ENCODE data around the gene DHRS3.
A peak's percentile ranks its signal among the peaks of the same experiment; 100 is the strongest.

DHRS3 gene

GRCh38 chr1:12594966-12595756, 22.8 kb downstream of the DHRS3 start:
- Histone ChIP-seq H3K36me3 (ENCODE audit: insufficient read depth, low read depth, low read length) (no peaks in the 10 kb centered on the region), H3K9ac (ENCODE audit: low read depth, low read length) (peak overlapping the region; percentile 59; the same call in 1 of the 2 replicates), H3K4me1 (ENCODE audit: insufficient read depth, low read length) (peaks cover 17% of the 10 kb centered on the region), H3K27ac (ENCODE audit: low read length) (no peak overlapping the region), H3K9me3 (ENCODE audit: insufficient read depth, low read depth, low read length) (no peaks in the 10 kb centered on the region), H3K4me3 (ENCODE audit: low read length) (peak overlapping the region; percentile 67), H3K27me3 (ENCODE audit: insufficient read depth, low read length) (peaks cover 38% of the 10 kb centered on the region; the same call in 1 of the 2 replicates)

- Histone ChIP-seq H3K27ac (ENCODE audit: low read length) (no peak overlapping the region), H3K9me3 (ENCODE audit: insufficient read depth, low read depth, low read length) (no peaks in the 10 kb centered on the region), H3K36me3 (ENCODE audit: insufficient read depth, low read depth, low read length) (no peaks in the 10 kb centered on the region), H3K4me1 (ENCODE audit: insufficient read depth, low read length) (peaks cover 17% of the 10 kb centered on the region), H3K27me3 (ENCODE audit: insufficient read depth, low read length) (peaks cover 38% of the 10 kb centered on the region; the same call in 1 of the 2 replicates), H3K4me3 (ENCODE audit: low read length) (peak overlapping the region; percentile 67), H3K9ac (ENCODE audit: low read depth, low read length) (peak overlapping the region; percentile 59; the same call in 1 of the 2 replicates)
Measured at GRCh38 chr1:12594490-12594889, 23.5 kb downstream of the DHRS3 start.

GRCh38 chr1:12593621-12594066, 24.4 kb downstream of the DHRS3 start:
- no peak overlapping the region for H3K9ac ChIP-seq (ENCODE audit: low read depth, low read length)
- H3K27me3 ChIP-seq (ENCODE audit: insufficient read depth, low read length) = peaks cover 38% of the 10 kb centered on the region; the same call in 1 of the 2 replicates
- H3K27ac ChIP-seq (ENCODE audit: low read length) = no peak overlapping the region
- no peaks in the 10 kb centered on the region for H3K36me3 ChIP-seq (ENCODE audit: insufficient read depth, low read depth, low read length)
- peaks cover 17% of the 10 kb centered on the region for H3K4me1 ChIP-seq (ENCODE audit: insufficient read depth, low read length)
- no peaks in the 10 kb centered on the region for H3K9me3 ChIP-seq (ENCODE audit: insufficient read depth, low read depth, low read length)
- H3K4me3 ChIP-seq (ENCODE audit: low read length) = no peak overlapping the region

DNA sequence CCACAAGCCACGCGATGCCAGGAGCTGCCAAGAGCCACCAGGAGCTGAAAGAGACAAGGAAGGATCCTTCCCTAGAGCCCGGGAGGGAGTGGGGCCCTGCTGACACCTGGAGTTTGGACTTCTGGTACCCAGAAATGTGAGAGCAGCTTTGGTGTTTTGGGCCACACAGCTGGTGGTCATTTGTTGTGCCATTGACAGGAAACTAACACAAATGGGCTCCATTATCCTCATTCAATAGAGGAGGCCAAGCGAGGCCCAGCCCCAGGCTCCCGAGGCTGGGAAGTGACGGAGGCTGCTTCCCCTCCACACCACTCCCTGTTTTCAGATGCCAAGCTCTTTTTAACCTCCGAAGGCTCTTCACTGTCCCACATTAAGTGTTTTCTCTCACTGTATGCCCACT, 25.5 kb downstream of the DHRS3 start:
- peaks cover 28% of the 10 kb centered on the region; the same call in 1 of the 2 replicates for H3K27me3 ChIP-seq (ENCODE audit: insufficient read depth, low read length)
- peaks cover 17% of the 10 kb centered on the region for H3K4me1 ChIP-seq (ENCODE audit: insufficient read depth, low read length)
- no peak overlapping the region for H3K9ac ChIP-seq (ENCODE audit: low read depth, low read length)
- H3K4me3 ChIP-seq (ENCODE audit: low read length) = no peak overlapping the region
- no peak overlapping the region for H3K27ac ChIP-seq (ENCODE audit: low read length)
- no peaks in the 10 kb centered on the region for H3K9me3 ChIP-seq (ENCODE audit: insufficient read depth, low read depth, low read length)
- no peaks in the 10 kb centered on the region for H3K36me3 ChIP-seq (ENCODE audit: insufficient read depth, low read depth, low read length)

DNA sequence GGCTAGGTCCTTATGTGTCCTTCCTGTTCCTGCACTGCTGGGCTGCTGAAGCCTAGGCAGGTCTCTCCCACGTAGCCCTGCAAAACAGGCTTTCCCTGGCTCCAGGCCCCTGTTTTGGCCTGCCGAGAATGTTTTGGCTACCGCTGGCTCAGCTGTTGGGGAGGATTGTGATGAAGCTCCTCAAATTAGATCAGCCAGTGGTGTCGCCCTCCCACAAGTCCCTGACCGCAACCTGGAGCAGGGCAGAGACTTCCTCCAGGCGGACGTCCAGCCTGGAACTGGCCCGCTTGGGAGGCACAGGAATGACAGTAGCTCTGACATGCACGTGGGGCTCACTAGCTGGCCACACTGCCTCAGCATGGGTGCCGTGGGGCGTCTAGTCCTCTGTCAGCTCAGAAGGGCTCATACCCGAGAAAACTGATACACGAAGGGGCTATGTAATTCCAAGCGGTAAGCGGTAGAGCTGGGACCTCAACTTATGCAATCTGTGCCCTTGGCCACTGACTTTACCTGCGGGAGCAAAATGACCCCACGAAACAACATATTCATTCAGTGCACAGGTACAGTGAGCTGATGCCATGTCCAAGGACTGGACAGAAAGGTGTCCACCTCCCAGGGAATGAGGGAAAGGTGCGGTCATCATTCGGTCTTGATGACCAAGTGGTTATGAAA, 26.6 kb downstream of the DHRS3 start:
- Histone ChIP-seq H3K27ac (ENCODE audit: low read length) (no peak overlapping the region), H3K27me3 (ENCODE audit: insufficient read depth, low read length) (peaks cover 18% of the 10 kb centered on the region; the same call in 1 of the 2 replicates), H3K4me3 (ENCODE audit: low read length) (no peak overlapping the region), H3K36me3 (ENCODE audit: insufficient read depth, low read depth, low read length) (no peaks in the 10 kb centered on the region), H3K4me1 (ENCODE audit: insufficient read depth, low read length) (peaks cover 14% of the 10 kb centered on the region), H3K9me3 (ENCODE audit: insufficient read depth, low read depth, low read length) (no peaks in the 10 kb centered on the region), H3K9ac (ENCODE audit: low read depth, low read length) (no peak overlapping the region)

DNA sequence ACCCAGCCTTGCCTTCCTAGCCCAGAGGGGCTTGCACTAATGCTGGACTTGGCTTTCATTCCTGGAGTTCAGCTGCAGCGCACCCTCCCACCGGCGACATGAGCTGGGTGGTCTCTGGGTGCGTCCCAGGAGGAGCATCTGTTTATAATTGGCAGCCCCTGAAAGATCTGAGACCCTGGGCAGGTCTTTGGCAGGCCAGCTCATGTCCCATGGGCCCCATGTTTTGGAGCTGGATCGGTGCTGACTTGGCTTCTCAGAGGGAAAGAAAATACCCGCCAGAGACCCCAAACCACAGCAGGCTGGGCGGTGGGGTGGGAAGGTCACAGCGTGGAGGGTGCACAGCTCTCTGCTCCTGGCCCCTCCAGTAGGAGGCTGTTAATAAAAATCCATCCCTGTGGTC, 29.3 kb downstream of the DHRS3 start:
- peaks cover 1% of the 10 kb centered on the region; the same call in 1 of the 2 replicates for H3K27me3 ChIP-seq (ENCODE audit: insufficient read depth, low read length)
- H3K4me1 ChIP-seq (ENCODE audit: insufficient read depth, low read length) = peaks cover 8% of the 10 kb centered on the region
- H3K36me3 ChIP-seq (ENCODE audit: insufficient read depth, low read depth, low read length) = peaks cover 5% of the 10 kb centered on the region
- no peaks in the 10 kb centered on the region for H3K9me3 ChIP-seq (ENCODE audit: insufficient read depth, low read depth, low read length)
- no peak overlapping the region for H3K9ac ChIP-seq (ENCODE audit: low read depth, low read length)
- no peak overlapping the region for H3K4me3 ChIP-seq (ENCODE audit: low read length)
- H3K27ac ChIP-seq (ENCODE audit: low read length) = no peak overlapping the region

DNA sequence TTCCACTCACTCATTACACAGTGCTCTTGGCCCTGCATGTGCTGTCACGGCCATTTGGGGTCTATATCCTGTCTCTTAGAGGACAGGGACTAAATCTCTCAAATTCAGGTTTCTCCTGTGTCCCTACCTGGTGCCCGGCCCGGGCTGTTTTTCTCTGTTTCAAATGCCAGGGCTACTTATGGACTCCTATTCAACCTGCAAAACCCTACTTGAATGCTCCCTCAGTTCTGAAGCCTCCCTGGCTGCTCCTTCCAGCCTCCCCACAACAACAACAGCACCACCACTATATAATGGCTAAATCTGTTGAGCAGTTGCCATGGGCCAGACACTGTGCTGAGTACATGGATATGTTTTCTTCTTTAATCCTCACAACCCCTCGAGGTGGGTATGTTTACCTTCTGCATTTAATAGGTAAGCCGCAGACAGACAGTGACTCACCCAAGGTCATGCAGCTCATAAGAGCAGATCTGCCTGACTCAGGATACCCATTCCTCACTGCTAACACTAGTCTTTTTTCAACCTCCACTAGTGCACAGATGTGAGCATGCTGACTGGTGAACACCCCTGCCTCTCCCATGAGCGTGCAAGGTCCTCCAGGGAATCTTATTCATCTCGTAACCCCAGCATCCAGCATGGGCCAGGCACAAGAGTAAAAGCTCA, 29.9 kb downstream of the DHRS3 start:
- Histone ChIP-seq H3K27me3 (ENCODE audit: insufficient read depth, low read length) (no peaks in the 10 kb centered on the region), H3K27ac (ENCODE audit: low read length) (no peak overlapping the region), H3K9ac (ENCODE audit: low read depth, low read length) (no peak overlapping the region), H3K4me3 (ENCODE audit: low read length) (no peak overlapping the region), H3K4me1 (ENCODE audit: insufficient read depth, low read length) (peaks cover 4% of the 10 kb centered on the region; the same call in 1 of the 2 replicates), H3K36me3 (ENCODE audit: insufficient read depth, low read depth, low read length) (peaks cover 5% of the 10 kb centered on the region), H3K9me3 (ENCODE audit: insufficient read depth, low read depth, low read length) (no peaks in the 10 kb centered on the region)

DNA sequence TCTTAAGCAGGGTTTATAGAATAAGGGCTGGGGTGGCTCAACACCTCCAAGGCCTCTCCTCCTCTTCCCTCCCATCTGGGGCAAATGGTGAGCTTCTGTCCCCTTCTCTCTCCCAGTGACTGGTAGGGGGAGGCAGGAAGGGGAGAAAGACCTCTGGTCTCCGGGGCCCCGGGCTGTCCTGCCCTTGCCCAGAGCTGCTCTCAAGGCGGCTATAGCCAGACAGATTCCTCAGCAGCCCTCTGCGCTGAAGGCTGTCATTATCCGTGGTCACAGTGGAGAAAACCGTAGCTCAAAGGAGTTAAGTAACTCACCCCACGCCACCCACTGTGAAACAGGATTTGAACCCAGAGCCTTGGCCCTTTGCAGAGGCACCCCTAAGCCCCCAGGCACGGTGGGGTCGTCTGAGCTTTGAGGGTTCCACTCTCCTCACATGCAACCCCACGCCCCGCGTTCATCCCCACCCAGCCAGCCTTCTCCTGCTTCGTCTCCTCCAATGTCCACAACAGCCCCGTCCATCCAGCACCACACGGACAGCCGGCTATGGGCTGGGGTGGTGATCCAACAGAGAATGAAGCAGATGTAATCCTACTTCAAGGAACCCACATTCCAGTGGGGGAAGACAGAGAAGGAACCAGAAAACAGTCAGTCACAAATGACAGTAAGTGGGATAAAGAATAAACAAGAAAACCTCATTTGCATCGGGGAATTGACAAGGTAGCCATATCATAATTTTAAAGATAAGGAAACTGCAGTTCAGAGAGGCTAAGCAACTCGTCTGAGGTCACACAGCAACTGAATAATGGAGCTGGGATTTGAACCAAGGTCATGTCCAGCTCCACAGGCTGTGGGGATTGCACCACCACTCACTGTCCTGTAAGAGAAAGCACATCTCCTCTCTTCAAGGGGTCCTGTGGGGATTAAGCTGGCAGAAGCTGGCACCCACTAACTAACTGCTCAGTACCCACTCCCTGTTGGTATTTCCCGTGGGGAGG, 31.8 kb downstream of the DHRS3 start:
- no peaks in the 10 kb centered on the region for H3K9me3 ChIP-seq (ENCODE audit: insufficient read depth, low read depth, low read length)
- no peaks in the 10 kb centered on the region for H3K27me3 ChIP-seq (ENCODE audit: insufficient read depth, low read length)
- no peaks in the 10 kb centered on the region for H3K4me1 ChIP-seq (ENCODE audit: insufficient read depth, low read length)
- peaks cover 5% of the 10 kb centered on the region for H3K36me3 ChIP-seq (ENCODE audit: insufficient read depth, low read depth, low read length)
- H3K4me3 ChIP-seq (ENCODE audit: low read length) = no peak overlapping the region
- H3K9ac ChIP-seq (ENCODE audit: low read depth, low read length) = no peak overlapping the region
- no peak overlapping the region for H3K27ac ChIP-seq (ENCODE audit: low read length)

DNA sequence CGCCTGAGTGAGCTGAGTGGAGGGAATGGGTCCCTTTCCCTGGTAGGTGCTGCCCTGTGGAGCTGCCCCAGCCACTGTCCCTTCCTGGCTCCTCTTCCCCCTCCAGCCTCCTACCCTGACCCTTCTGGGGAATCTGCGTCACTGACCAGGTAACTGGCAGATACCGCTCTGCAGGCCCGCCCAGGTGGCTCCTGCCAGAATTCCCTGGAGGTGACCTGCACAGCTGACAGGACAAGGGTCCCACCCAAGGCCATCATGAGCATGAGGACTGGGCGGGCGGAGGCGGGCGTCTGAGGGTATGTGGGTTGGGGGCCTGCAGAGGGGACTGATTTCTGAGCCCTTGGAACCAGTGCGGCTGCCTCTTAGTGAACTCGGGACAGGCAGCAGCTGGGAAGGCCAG, 32.5 kb downstream of the DHRS3 start:
- H3K4me3 ChIP-seq (ENCODE audit: low read length) = no peak overlapping the region
- no peak overlapping the region for H3K9ac ChIP-seq (ENCODE audit: low read depth, low read length)
- H3K36me3 ChIP-seq (ENCODE audit: insufficient read depth, low read depth, low read length) = peaks cover 6% of the 10 kb centered on the region
- no peaks in the 10 kb centered on the region for H3K4me1 ChIP-seq (ENCODE audit: insufficient read depth, low read length)
- H3K27me3 ChIP-seq (ENCODE audit: insufficient read depth, low read length) = no peaks in the 10 kb centered on the region
- H3K27ac ChIP-seq (ENCODE audit: low read length) = no peak overlapping the region
- no peaks in the 10 kb centered on the region for H3K9me3 ChIP-seq (ENCODE audit: insufficient read depth, low read depth, low read length)

GRCh38 chr1:12584900-12585525, 33.0 kb downstream of the DHRS3 start:
- Histone ChIP-seq H3K36me3 (ENCODE audit: insufficient read depth, low read depth, low read length) (peaks cover 11% of the 10 kb centered on the region), H3K9ac (ENCODE audit: low read depth, low read length) (no peak overlapping the region), H3K27ac (ENCODE audit: low read length) (no peak overlapping the region), H3K4me1 (ENCODE audit: insufficient read depth, low read length) (no peaks in the 10 kb centered on the region), H3K27me3 (ENCODE audit: insufficient read depth, low read length) (no peaks in the 10 kb centered on the region), H3K4me3 (ENCODE audit: low read length) (no peak overlapping the region), H3K9me3 (ENCODE audit: insufficient read depth, low read depth, low read length) (no peaks in the 10 kb centered on the region)
